ENCODE data around the gene PSMF1. TPM values are rescaled to one million over a fixed set of nuclear protein-coding genes. Genes with fewer than 3 reads are reported as not detected.

PSMF1 gene
- total and polyA plus RNA-seq, 4 donors, result 43.6 to 126 (median 83.8) TPM

DNA sequence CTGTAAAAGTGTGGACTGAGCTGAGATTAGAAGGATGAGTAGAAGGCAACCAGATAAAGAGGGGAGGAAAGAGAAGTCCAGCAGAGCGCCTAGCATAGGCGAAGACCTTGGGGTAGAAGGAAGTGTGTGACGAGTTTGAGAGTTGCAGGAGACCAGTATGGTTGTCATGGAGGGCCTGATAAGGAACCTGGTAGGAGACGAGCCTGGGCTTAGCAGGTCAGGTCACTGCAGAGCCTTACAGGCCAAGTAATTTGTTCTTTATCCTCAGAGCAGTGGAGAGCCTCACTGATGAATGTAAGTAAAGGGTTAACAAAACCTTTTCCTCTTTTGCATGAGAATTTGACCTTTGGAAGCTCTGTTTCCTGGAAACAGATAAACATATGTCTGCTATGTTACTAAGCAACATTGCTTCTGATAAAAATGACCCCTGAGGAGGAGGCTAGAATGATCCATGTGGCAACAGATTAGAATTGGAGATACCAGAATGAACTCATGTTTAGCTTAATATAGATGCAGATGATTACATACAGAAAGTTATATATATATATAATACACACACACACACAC, 69.3 kb downstream of the PSMF1 start:
- DNase-seq (ENCODE audit: low spot score), result peak; percentile 49
- H3K9me3 ChIP-seq (ENCODE audit: control insufficient read depth in 4 of 4, low read length in 3 of 4), result no peaks in the 10 kb centered on the region
- TF ChIP-seq SP1 (IDR thresholded peaks at IDR 0.05) (peak; percentile 88), REST (IDR thresholded peaks at IDR 0.05) (peak; percentile 66), FOXA2 (IDR thresholded peaks at IDR 0.05) (no peak), HNF4G (IDR thresholded peaks at IDR 0.05) (peak; percentile 72), YY1 (IDR thresholded peaks at IDR 0.05) (peak; percentile 52), FOXA1 (IDR thresholded peaks at IDR 0.05) (no peak), TAF1 (conservative IDR thresholded peaks at IDR 0.05) (no peak), NR2F2 (IDR thresholded peaks at IDR 0.05) (peak; percentile 81), EGR1 (IDR thresholded peaks at IDR 0.05; ENCODE audit: low read depth in 2 of 2) (peak in 1 of 2 donors; percentile 51), ATF3 (IDR thresholded peaks at IDR 0.05) (no peak), JUND (IDR thresholded peaks at IDR 0.05) (peak in 1 of 2 donors; percentile 37), RAD21 (IDR thresholded peaks at IDR 0.05) (peak; percentile 15 to 29), HNF4A (conservative IDR thresholded peaks at IDR 0.05) (peak; percentile 90 to 91), RXRA (IDR thresholded peaks at IDR 0.05) (peak; percentile 61 to 73), GABPA (IDR thresholded peaks at IDR 0.05 in 1 of 2, conservative IDR thresholded peaks at IDR 0.05 in 1 of 2) (peak in 1 of 2 donors; percentile 43), MAX (IDR thresholded peaks at IDR 0.05) (peak; percentile 57)
- TF ChIP-seq, protein P1, sequence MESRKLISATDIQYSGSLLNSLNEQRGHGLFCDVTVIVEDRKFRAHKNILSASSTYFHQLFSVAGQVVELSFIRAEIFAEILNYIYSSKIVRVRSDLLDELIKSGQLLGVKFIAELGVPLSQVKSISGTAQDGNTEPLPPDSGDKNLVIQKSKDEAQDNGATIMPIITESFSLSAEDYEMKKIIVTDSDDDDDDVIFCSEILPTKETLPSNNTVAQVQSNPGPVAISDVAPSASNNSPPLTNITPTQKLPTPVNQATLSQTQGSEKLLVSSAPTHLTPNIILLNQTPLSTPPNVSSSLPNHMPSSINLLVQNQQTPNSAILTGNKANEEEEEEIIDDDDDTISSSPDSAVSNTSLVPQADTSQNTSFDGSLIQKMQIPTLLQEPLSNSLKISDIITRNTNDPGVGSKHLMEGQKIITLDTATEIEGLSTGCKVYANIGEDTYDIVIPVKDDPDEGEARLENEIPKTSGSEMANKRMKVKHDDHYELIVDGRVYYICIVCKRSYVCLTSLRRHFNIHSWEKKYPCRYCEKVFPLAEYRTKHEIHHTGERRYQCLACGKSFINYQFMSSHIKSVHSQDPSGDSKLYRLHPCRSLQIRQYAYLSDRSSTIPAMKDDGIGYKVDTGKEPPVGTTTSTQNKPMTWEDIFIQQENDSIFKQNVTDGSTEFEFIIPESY (IDR thresholded peaks at IDR 0.05), result no peak
- no peaks in the 10 kb centered on the region for H3K27me3 ChIP-seq (ENCODE audit: control insufficient read depth in 4 of 4, insufficient read depth in 4 of 4, low read length in 3 of 4)
- no peak overlapping the region for H3K9ac ChIP-seq (ENCODE audit: low read depth in 1 of 2, low read length in 2 of 2)
- peaks cover 12 to 32% (median 27%) of the 10 kb centered on the region in 4 donors for H3K4me1 ChIP-seq (ENCODE audit: control insufficient read depth in 4 of 4, insufficient read depth in 4 of 4, low read length in 3 of 4)
- no peaks in the 10 kb centered on the region for H3K36me3 ChIP-seq (ENCODE audit: control insufficient read depth in 4 of 4, insufficient read depth in 3 of 4, low read depth in 1 of 4, low read length in 3 of 4)
- H3K27ac ChIP-seq (ENCODE audit: low read depth in 1 of 2, low read length in 2 of 2), result peak overlapping the region; percentile 49 to 60
- 53% methylated on average over 4 of the region's 4 CpGs for WGBS
- no peak overlapping the region for H3K4me3 ChIP-seq (ENCODE audit: low read depth in 1 of 3, low read length in 3 of 3)

- 98% methylated on average over 1 of the region's 1 CpG for WGBS
- Histone ChIP-seq H3K27ac (ENCODE audit: low read depth in 1 of 2, low read length in 2 of 2) (peak overlapping the region in 1 of 2 donors; percentile 46), H3K27me3 (ENCODE audit: control insufficient read depth in 4 of 4, insufficient read depth in 4 of 4, low read length in 3 of 4) (no peaks in the 10 kb centered on the region), H3K4me3 (ENCODE audit: low read depth in 1 of 3, low read length in 3 of 3) (no peak overlapping the region), H3K9me3 (ENCODE audit: control insufficient read depth in 4 of 4, low read length in 3 of 4) (no peaks in the 10 kb centered on the region), H3K36me3 (ENCODE audit: control insufficient read depth in 4 of 4, insufficient read depth in 3 of 4, low read depth in 1 of 4, low read length in 3 of 4) (no peaks in the 10 kb centered on the region), H3K9ac (ENCODE audit: low read depth in 1 of 2, low read length in 2 of 2) (no peak overlapping the region), H3K4me1 (ENCODE audit: control insufficient read depth in 4 of 4, insufficient read depth in 4 of 4, low read length in 3 of 4) (peaks cover 12 to 35% (median 29%) of the 10 kb centered on the region in 4 donors)
- no peak for TF ChIP-seq TAF1 (conservative IDR thresholded peaks at IDR 0.05)
- no peak for DNase-seq (ENCODE audit: low spot score)
These were observed 69.9 kb downstream of the PSMF1 start for GRCh38 chr20:1188347-1188746.
